Measurements from ENCODE around the gene SGK2.

DNA sequence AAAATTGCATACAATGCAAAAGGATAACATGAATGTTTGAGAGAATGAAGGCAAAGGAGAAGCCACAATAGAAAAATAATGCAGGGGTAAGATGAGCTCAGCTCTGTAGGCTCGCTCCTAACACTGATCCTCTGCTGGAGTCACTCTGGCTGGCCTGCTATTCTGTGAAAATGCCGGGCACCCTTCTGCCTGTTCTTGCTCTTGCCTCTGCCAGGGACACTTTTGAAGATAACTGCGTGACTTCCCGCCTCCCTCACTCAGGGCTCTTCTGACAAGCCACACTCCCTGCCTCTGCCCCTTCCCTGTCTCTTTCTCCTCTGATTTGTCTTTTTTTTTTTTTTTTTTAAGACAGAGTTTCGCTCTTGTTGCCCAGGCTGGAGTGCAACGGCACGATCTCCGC lies 72.8 kb downstream of the SGK2 start:
- TF ChIP-seq, protein P1, sequence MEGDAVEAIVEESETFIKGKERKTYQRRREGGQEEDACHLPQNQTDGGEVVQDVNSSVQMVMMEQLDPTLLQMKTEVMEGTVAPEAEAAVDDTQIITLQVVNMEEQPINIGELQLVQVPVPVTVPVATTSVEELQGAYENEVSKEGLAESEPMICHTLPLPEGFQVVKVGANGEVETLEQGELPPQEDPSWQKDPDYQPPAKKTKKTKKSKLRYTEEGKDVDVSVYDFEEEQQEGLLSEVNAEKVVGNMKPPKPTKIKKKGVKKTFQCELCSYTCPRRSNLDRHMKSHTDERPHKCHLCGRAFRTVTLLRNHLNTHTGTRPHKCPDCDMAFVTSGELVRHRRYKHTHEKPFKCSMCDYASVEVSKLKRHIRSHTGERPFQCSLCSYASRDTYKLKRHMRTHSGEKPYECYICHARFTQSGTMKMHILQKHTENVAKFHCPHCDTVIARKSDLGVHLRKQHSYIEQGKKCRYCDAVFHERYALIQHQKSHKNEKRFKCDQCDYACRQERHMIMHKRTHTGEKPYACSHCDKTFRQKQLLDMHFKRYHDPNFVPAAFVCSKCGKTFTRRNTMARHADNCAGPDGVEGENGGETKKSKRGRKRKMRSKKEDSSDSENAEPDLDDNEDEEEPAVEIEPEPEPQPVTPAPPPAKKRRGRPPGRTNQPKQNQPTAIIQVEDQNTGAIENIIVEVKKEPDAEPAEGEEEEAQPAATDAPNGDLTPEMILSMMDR (IDR thresholded peaks at IDR 0.05 in 2 of 3, conservative IDR thresholded peaks at IDR 0.05 in 1 of 3; ENCODE audit: insufficient read depth in 2 of 3, low read depth in 1 of 3, low read length in 3 of 3), result no peak
- TF ChIP-seq, protein P2, sequence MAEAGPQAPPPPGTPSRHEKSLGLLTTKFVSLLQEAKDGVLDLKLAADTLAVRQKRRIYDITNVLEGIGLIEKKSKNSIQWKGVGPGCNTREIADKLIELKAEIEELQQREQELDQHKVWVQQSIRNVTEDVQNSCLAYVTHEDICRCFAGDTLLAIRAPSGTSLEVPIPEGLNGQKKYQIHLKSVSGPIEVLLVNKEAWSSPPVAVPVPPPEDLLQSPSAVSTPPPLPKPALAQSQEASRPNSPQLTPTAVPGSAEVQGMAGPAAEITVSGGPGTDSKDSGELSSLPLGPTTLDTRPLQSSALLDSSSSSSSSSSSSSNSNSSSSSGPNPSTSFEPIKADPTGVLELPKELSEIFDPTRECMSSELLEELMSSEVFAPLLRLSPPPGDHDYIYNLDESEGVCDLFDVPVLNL (CRISPR knock-in tag; IDR thresholded peaks at IDR 0.05; ENCODE audit: low read depth), result no peak
- TF ChIP-seq ZEB2 (IDR thresholded peaks at IDR 0.05), result no peak
- no peak for TF ChIP-seq POLR2A (conservative IDR thresholded peaks at IDR 0.05)
- no peak for TF ChIP-seq SRSF1 (IDR thresholded peaks at IDR 0.05; ENCODE audit: low read depth, low read length)

All from K562 (cell line).